T-helper 22 cell (primary cell): Measurements from ENCODE around the gene SERINC3.

Experiments used
- DNase-seq: peaks from one replicate; pipeline ENCODE4 v3.0.0-alpha.2; 2020; ENCODE audit warnings: low read depth

Gene SERINC3

GRCh38 chr20:44463466-44463865, 58.4 kb downstream of the SERINC3 start:
- no peak for DNase-seq

GRCh38 chr20:44461803-44462174, 60.1 kb downstream of the SERINC3 start:
- DNase-seq, result no peak

GRCh38 chr20:44461142-44461802, 60.6 kb downstream of the SERINC3 start:
- DNase-seq, result no peak

- no peak for DNase-seq
Observed at GRCh38 chr20:44460795-44461141, 61.1 kb downstream of the SERINC3 start.

GRCh38 chr20:44459271-44459670, 62.6 kb downstream of the SERINC3 start:
- DNase-seq, result no peak

- DNase-seq, result no peak
Observed at GRCh38 chr20:44457016-44457415, 64.9 kb downstream of the SERINC3 start.

GRCh38 chr20:44456611-44457010, 65.3 kb downstream of the SERINC3 start:
- DNase-seq, result no peak

DNA sequence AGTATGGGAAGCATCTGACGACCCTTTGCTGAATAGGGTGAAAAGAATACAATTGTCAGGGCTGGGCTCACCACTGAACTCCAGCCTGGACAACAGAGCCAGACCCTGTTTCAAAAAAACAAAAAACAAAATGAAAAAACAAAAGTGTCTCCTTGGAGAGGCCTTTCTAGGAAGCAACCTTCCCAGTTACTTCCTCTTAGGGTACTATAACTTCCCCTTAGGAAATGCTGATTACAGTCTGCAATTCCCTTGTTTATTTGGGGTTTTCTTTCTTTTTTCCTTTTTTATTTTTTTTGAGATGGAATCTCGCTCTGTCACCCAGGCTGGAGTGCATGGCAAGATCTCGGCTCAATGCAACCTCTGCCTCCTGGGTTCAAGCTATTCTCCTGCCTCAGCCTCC, 66.7 kb downstream of the SERINC3 start:
- no peak for DNase-seq

DNA sequence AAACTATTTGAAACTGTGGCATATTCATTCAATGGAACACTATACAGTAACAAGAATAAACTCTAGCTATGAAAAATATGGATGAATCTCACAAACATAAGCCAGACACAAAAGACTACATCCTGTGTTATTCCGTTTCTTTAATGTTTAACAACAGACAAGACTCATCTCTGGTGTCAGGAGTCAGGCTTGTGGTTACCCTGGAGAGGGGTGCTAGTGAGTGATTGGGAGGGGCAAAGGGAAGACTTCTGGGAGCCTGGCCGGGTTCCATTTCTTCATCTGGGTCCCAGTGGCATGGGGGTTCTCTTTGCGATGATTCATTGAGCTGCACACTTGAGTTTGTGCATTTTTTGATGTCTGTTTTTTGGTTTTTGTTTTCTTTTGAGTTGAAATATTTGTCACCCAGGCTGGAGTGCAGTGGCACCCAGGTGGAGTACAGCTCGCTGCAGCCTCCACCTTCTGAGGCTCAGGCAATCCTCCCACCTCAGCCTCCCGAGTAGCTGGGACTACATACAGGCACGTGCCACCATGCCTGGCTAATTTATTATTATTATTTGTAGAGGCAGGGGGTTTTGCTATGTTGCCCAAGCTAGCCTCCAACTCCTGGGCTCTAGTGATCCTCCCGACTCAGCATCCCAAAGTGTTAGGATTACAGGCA, 67.4 kb downstream of the SERINC3 start:
- no peak for DNase-seq

DNA sequence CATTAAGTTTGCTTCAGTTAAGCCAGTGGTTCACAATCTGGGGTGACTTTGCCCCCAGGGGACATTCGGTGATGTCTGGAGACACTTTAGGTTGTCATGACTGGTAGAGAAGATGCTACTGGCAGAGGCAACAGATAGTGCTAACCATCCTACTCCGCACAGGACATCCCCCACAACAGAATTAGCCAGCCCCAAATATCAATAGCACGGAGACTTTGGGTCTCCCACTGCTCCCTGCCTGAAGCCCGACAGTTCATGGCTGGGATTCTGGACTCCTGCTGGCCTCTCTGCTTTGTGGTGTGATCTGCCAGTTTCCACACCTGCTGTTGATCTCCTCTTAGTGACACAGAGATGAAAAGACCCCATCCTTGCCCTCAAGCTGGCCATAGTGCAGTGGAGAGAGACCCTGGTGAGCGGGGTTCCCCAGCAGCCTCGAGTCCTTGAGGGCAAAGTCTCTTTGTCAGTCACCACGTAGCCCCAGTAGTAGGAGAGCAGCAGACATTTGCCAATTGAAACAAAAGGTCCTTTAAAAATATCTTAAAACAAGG, 70.9 kb downstream of the SERINC3 start:
- DNase-seq, result no peak

DNA sequence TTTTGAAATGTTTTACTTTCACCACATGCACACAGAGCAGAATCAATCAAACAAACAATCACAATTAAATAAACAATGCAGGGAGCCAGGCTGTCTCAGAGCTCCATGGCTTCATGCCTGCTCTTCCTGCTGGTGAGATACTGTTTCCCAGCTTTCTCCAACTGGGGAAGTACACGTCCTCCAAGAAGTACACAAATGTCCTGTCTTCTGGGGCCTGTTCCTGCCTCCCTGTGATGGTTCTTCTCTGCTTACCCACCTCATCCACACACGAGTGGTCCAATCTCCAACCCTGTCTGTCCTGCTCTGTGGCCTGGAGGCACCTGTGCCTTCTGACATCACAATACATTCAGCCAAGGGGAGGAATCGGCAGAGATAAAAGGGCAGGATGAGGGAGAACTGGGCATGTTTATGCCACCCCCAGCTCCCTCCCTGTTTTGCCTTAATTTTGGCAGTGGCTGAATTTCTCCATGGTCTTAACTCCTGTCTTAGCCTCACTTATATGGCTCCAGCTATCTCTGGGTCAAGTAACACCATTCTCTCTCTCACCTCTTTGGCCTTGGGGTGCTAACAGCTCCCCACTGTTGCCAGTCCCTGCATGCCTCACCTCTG, 71.5 kb downstream of the SERINC3 start:
- no peak for DNase-seq

DNA sequence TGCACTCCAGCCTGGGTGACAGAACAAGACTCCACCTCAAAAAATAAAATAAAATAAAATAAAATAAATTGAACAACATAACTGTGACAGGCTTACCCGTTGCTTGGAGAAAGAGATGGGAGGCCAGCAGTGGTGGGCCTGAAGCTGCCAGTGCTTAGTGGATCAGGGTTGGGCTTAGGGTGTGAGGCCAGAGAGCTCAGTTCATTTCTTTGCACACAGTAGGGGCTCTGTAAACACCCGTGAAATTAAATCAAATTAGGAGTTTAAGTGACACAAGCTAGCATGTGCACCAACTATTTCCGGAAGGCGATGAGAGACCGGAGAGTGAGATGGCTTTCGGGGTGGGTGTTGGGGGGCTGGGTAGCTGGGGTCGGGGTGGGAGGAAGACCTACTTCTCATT, 72.0 kb downstream of the SERINC3 start:
- DNase-seq, result no peak

DNA sequence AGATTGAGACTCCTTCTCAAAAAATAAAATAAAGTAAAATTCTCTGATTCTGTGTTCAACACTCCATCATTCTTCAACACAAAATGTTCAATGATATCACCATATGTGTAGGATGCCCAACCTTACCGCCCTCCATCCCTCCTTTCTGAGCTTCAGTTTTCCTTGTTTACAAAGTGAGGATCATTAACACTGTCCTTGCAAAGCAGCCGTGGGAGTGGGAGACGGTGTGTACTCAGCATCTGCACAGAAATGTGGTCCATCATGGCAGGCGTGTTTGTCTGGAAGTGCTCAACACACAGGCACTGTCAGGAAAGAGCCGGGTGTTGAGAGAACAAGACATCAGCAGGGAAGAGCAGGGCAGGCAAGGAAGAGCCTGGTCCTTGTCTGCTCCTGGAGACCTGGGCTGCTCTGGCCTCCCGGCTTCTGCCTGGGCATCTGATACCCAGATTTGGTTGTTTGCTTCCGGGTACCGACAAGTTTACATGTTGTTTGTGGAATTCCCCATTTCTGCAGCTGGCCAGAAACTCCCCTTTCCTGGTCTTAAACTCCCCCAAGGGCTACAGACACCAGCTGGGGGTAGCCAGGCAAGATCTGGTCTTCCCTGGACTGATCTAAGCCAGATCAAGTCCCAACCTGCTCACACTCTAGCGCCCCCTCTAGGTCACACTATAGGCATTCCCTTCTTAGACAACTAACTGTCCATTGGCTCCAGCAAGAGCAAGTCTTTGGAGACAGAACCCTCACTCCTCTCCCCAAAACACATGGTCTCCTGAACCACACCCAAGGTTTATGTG, 72.9 kb downstream of the SERINC3 start:
- no peak for DNase-seq

GRCh38 chr20:44447827-44448419, 73.9 kb downstream of the SERINC3 start:
- no peak for DNase-seq
